GM23338 (cell line): ENCODE results near the gene P3H4.

Source experiments
- CREB1 ChIP-seq: fragments of 250-450 bp; sonication (Bioruptor Pico); IDR thresholded peaks from 2 replicates; pipeline ENCODE4 v1.5.0; 2020; ENCODE audit warnings: low read depth, mild to moderate bottlenecking, moderate library complexity
- CTCF ChIP-seq, 2 experiments: fragments of 200-600 bp in 1 of 2; sonication (generic) in 1 of 2; conservative IDR thresholded peaks; 2 replicates each; pipeline versions ENCODE4 v1.5.1 to v1.6.1; 2016 to 2017; ENCODE audit warnings: antibody characterized with exemption in 2 of 2, low read depth in 2 of 2, mild to moderate bottlenecking in 2 of 2, moderate library complexity in 1 of 2
- ETS1 ChIP-seq: IDR thresholded peaks from 2 replicates; pipeline ENCODE4 v1.6.1; 2016; ENCODE audit warnings: antibody characterized with exemption
- EZH2 ChIP-seq: fragments of 200-600 bp; sonication (generic); IDR thresholded peaks from one replicate; pipeline ENCODE4 v1.8.0; 2017; ENCODE audit warnings: antibody characterized with exemption, mild to moderate bottlenecking, low read depth; ENCODE audit not compliant: unreplicated experiment
- EZH2phosphoT487 ChIP-seq: fragments of 200-600 bp; sonication (generic); IDR thresholded peaks from one replicate; pipeline ENCODE4 v1.8.1; 2018; ENCODE audit warnings: antibody characterized with exemption; ENCODE audit not compliant: unreplicated experiment
- JUNB ChIP-seq: IDR thresholded peaks from one replicate; pipeline ENCODE4 v1.6.1; 2016; ENCODE audit warnings: antibody characterized with exemption; ENCODE audit not compliant: unreplicated experiment
- POLR2AphosphoS5 ChIP-seq: IDR thresholded peaks from 2 replicates; pipeline ENCODE4 v1.6.1; 2016; ENCODE audit warnings: antibody characterized with exemption, low read depth
- REST ChIP-seq: IDR thresholded peaks from one replicate; pipeline ENCODE4 v1.6.1; 2018; ENCODE audit warnings: antibody characterized with exemption; ENCODE audit not compliant: unreplicated experiment
- STAT1 ChIP-seq: IDR thresholded peaks from one replicate; pipeline ENCODE4 v1.6.1; 2016; ENCODE audit warnings: antibody characterized with exemption; ENCODE audit not compliant: unreplicated experiment
- ZNF114 ChIP-seq: fragments of 250-450 bp; sonication (Bioruptor Pico); IDR thresholded peaks from 2 replicates; pipeline ENCODE4 v1.5.0; 2020; ENCODE audit warnings: mild to moderate bottlenecking, moderate library complexity
- ZNF331 ChIP-seq: fragments of 250-450 bp; sonication (Bioruptor Pico); IDR thresholded peaks from 2 replicates; pipeline ENCODE4 v1.5.0; 2020; ENCODE audit warnings: low read depth, mild to moderate bottlenecking, moderate library complexity

DNA sequence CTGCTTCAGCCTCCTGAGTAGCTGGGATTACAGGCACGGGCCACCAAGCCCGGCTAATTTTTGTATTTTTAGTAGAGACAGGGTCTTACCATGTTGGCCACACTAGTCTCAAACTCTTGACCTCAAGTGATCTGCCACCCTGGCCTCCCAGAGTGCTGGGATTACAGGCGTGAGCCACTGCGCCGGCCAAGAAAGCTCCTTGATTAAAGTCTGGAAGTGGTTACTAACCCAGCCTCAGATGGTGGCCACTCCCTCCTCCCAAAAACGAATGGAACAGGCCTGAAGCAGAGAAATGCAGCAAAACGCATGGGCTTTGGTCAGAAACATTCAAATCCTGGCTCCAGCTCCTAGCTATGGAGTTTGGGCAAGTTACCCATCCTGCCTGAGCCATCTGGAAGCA lies 12.3 kb upstream of the P3H4 start:
- TF ChIP-seq EZH2 = no peak
- no peak for TF ChIP-seq POLR2AphosphoS5
- TF ChIP-seq CTCF (conservative IDR thresholded peaks at IDR 0.05; ENCODE audit: low read depth in 2 of 2) = no peak
- TF ChIP-seq EZH2phosphoT487 = no peak
- TF ChIP-seq CREB1 (CRISPR knock-in tag) = no peak
- no peak for TF ChIP-seq ZNF114 (CRISPR knock-in tag)
- TF ChIP-seq STAT1 = no peak
- no peak for TF ChIP-seq REST
- no peak for TF ChIP-seq JUNB
- TF ChIP-seq ETS1 = no peak
- no peak for TF ChIP-seq ZNF331 (CRISPR knock-in tag)
